ENCODE measurements around the gene ZNF133.

ZNF133 gene

GRCh38 chr20:18284805-18285533 is 3.4 kb upstream of the ZNF133 start:
- Histone ChIP-seq H3K4me1 (ENCODE audit: control insufficient read depth, insufficient read depth, low read length, poor library complexity, severe bottlenecking) (no peaks in the 10 kb centered on the region), H3K4me3 (ENCODE audit: extremely low read depth, insufficient read depth, low read length, poor library complexity, severe bottlenecking) (no peak overlapping the region), H3K9me3 (ENCODE audit: control insufficient read depth, low read length) (peaks cover 10% of the 10 kb centered on the region), H3K27ac (ENCODE audit: low read depth, low read length, severe bottlenecking) (no peak overlapping the region), H3K36me3 (ENCODE audit: control insufficient read depth, insufficient read depth, low read length) (no peaks in the 10 kb centered on the region)
- WGBS, 2 experiments (ENCODE audit: insufficient coverage in 2 of 2), result 73 to 81% methylated on average over 2 of the region's 3 CpGs

GRCh38 chr20:18287546-18287914 is 797 bp upstream of the ZNF133 start:
- no peaks in the 10 kb centered on the region for H3K4me1 ChIP-seq (ENCODE audit: control insufficient read depth, insufficient read depth, low read length, poor library complexity, severe bottlenecking)
- H3K27ac ChIP-seq (ENCODE audit: low read depth, low read length, severe bottlenecking), result peak overlapping the region; percentile 90
- H3K4me3 ChIP-seq (ENCODE audit: extremely low read depth, insufficient read depth, low read length, poor library complexity, severe bottlenecking), result peak overlapping the region; percentile 95
- H3K9me3 ChIP-seq (ENCODE audit: control insufficient read depth, low read length), result peaks cover 10% of the 10 kb centered on the region
- 34 to 39% methylated on average over 11 of the region's 11 CpGs for WGBS, 2 experiments (ENCODE audit: insufficient coverage in 2 of 2)
- peaks cover 13% of the 10 kb centered on the region for H3K36me3 ChIP-seq (ENCODE audit: control insufficient read depth, insufficient read depth, low read length)

GRCh38 chr20:18288749-18289267 is 481 bp downstream of the ZNF133 start:
- WGBS, 2 experiments (ENCODE audit: insufficient coverage in 2 of 2), result 12 to 18% methylated on average over 12 to 14 of the region's 19 CpGs
- Histone ChIP-seq H3K36me3 (ENCODE audit: control insufficient read depth, insufficient read depth, low read length) (peaks cover 22% of the 10 kb centered on the region), H3K4me3 (ENCODE audit: extremely low read depth, insufficient read depth, low read length, poor library complexity, severe bottlenecking) (peak overlapping the region; percentile 95), H3K9me3 (ENCODE audit: control insufficient read depth, low read length) (peaks cover 10% of the 10 kb centered on the region), H3K4me1 (ENCODE audit: control insufficient read depth, insufficient read depth, low read length, poor library complexity, severe bottlenecking) (no peaks in the 10 kb centered on the region), H3K27ac (ENCODE audit: low read depth, low read length, severe bottlenecking) (no peak overlapping the region)

- Histone ChIP-seq H3K4me3 (ENCODE audit: extremely low read depth, insufficient read depth, low read length, poor library complexity, severe bottlenecking) (peak overlapping the region; percentile 95), H3K9me3 (ENCODE audit: control insufficient read depth, low read length) (peaks cover 10% of the 10 kb centered on the region), H3K4me1 (ENCODE audit: control insufficient read depth, insufficient read depth, low read length, poor library complexity, severe bottlenecking) (no peaks in the 10 kb centered on the region), H3K27ac (ENCODE audit: low read depth, low read length, severe bottlenecking) (no peak overlapping the region), H3K36me3 (ENCODE audit: control insufficient read depth, insufficient read depth, low read length) (peaks cover 27% of the 10 kb centered on the region)
- WGBS, 2 experiments (ENCODE audit: insufficient coverage in 2 of 2), result 77 to 89% methylated on average over 3 to 5 of the region's 6 CpGs
These were observed 979 bp downstream of the ZNF133 start for GRCh38 chr20:18289306-18289705.

GRCh38 chr20:18299364-18299763 is 11.0 kb downstream of the ZNF133 start:
- no peak overlapping the region for H3K4me3 ChIP-seq (ENCODE audit: extremely low read depth, insufficient read depth, low read length, poor library complexity, severe bottlenecking)
- peaks cover 19% of the 10 kb centered on the region for H3K36me3 ChIP-seq (ENCODE audit: control insufficient read depth, insufficient read depth, low read length)
- no CpG with 5 or more reads among the region's 3 CpGs for WGBS, 2 experiments (ENCODE audit: insufficient coverage in 2 of 2)
- H3K27ac ChIP-seq (ENCODE audit: low read depth, low read length, severe bottlenecking), result no peak overlapping the region
- H3K9me3 ChIP-seq (ENCODE audit: control insufficient read depth, low read length), result no peaks in the 10 kb centered on the region
- H3K4me1 ChIP-seq (ENCODE audit: control insufficient read depth, insufficient read depth, low read length, poor library complexity, severe bottlenecking), result no peaks in the 10 kb centered on the region

GRCh38 chr20:18304618-18305017 is 16.3 kb downstream of the ZNF133 start:
- Histone ChIP-seq H3K4me3 (ENCODE audit: extremely low read depth, insufficient read depth, low read length, poor library complexity, severe bottlenecking) (no peak overlapping the region), H3K4me1 (ENCODE audit: control insufficient read depth, insufficient read depth, low read length, poor library complexity, severe bottlenecking) (no peaks in the 10 kb centered on the region), H3K27ac (ENCODE audit: low read depth, low read length, severe bottlenecking) (no peak overlapping the region), H3K9me3 (ENCODE audit: control insufficient read depth, low read length) (no peaks in the 10 kb centered on the region), H3K36me3 (ENCODE audit: control insufficient read depth, insufficient read depth, low read length) (peaks cover 23% of the 10 kb centered on the region)
- 100% methylated on average over 1 of the region's 1 CpG; no CpG with 5 or more reads in 1 of the 2 experiments for WGBS, 2 experiments (ENCODE audit: insufficient coverage in 2 of 2)

- peaks cover 23% of the 10 kb centered on the region for H3K36me3 ChIP-seq (ENCODE audit: control insufficient read depth, insufficient read depth, low read length)
- WGBS, 2 experiments (ENCODE audit: insufficient coverage in 2 of 2), result 86 to 93% methylated on average over 1 to 3 of the region's 3 CpGs
- H3K9me3 ChIP-seq (ENCODE audit: control insufficient read depth, low read length), result no peaks in the 10 kb centered on the region
- no peaks in the 10 kb centered on the region for H3K4me1 ChIP-seq (ENCODE audit: control insufficient read depth, insufficient read depth, low read length, poor library complexity, severe bottlenecking)
- no peak overlapping the region for H3K4me3 ChIP-seq (ENCODE audit: extremely low read depth, insufficient read depth, low read length, poor library complexity, severe bottlenecking)
- H3K27ac ChIP-seq (ENCODE audit: low read depth, low read length, severe bottlenecking), result no peak overlapping the region
These were observed 19.0 kb downstream of the ZNF133 start for GRCh38 chr20:18307301-18307700.

- Histone ChIP-seq H3K36me3 (ENCODE audit: control insufficient read depth, insufficient read depth, low read length) (peaks cover 33% of the 10 kb centered on the region), H3K4me3 (ENCODE audit: extremely low read depth, insufficient read depth, low read length, poor library complexity, severe bottlenecking) (no peak overlapping the region), H3K9me3 (ENCODE audit: control insufficient read depth, low read length) (no peaks in the 10 kb centered on the region), H3K27ac (ENCODE audit: low read depth, low read length, severe bottlenecking) (no peak overlapping the region), H3K4me1 (ENCODE audit: control insufficient read depth, insufficient read depth, low read length, poor library complexity, severe bottlenecking) (no peaks in the 10 kb centered on the region)
- no CpG with 5 or more reads among the region's 5 CpGs for WGBS, 2 experiments (ENCODE audit: insufficient coverage in 2 of 2)
These were observed 21.7 kb downstream of the ZNF133 start for GRCh38 chr20:18310051-18310450.

GRCh38 chr20:18310592-18310991 is 22.3 kb downstream of the ZNF133 start:
- Histone ChIP-seq H3K36me3 (ENCODE audit: control insufficient read depth, insufficient read depth, low read length) (peaks cover 33% of the 10 kb centered on the region), H3K4me1 (ENCODE audit: control insufficient read depth, insufficient read depth, low read length, poor library complexity, severe bottlenecking) (no peaks in the 10 kb centered on the region), H3K27ac (ENCODE audit: low read depth, low read length, severe bottlenecking) (no peak overlapping the region), H3K9me3 (ENCODE audit: control insufficient read depth, low read length) (no peaks in the 10 kb centered on the region), H3K4me3 (ENCODE audit: extremely low read depth, insufficient read depth, low read length, poor library complexity, severe bottlenecking) (no peak overlapping the region)

GRCh38 chr20:18312723-18313122 is 24.4 kb downstream of the ZNF133 start:
- Histone ChIP-seq H3K9me3 (ENCODE audit: control insufficient read depth, low read length) (no peaks in the 10 kb centered on the region), H3K36me3 (ENCODE audit: control insufficient read depth, insufficient read depth, low read length) (peaks cover 40% of the 10 kb centered on the region)
- WGBS, 2 experiments (ENCODE audit: insufficient coverage in 2 of 2), result 100% methylated on average over 3 to 4 of the region's 9 CpGs

GRCh38 chr20:18313411-18313810 is 25.1 kb downstream of the ZNF133 start:
- H3K4me3 ChIP-seq (ENCODE audit: extremely low read depth, insufficient read depth, low read length, poor library complexity, severe bottlenecking), result no peak overlapping the region
- H3K36me3 ChIP-seq (ENCODE audit: control insufficient read depth, insufficient read depth, low read length), result peaks cover 47% of the 10 kb centered on the region
- no CpG with 5 or more reads among the region's 1 CpG for WGBS, 2 experiments (ENCODE audit: insufficient coverage in 2 of 2)
- no peak overlapping the region for H3K27ac ChIP-seq (ENCODE audit: low read depth, low read length, severe bottlenecking)
- H3K9me3 ChIP-seq (ENCODE audit: control insufficient read depth, low read length), result no peaks in the 10 kb centered on the region
- no peaks in the 10 kb centered on the region for H3K4me1 ChIP-seq (ENCODE audit: control insufficient read depth, insufficient read depth, low read length, poor library complexity, severe bottlenecking)

More at GRCh38 chr20:18312723-18313122, 24.4 kb downstream of the ZNF133 start:
- no peak overlapping the region for H3K4me3 ChIP-seq (ENCODE audit: extremely low read depth, insufficient read depth, low read length, poor library complexity, severe bottlenecking)
- no peaks in the 10 kb centered on the region for H3K4me1 ChIP-seq (ENCODE audit: control insufficient read depth, insufficient read depth, low read length, poor library complexity, severe bottlenecking)
- H3K27ac ChIP-seq (ENCODE audit: low read depth, low read length, severe bottlenecking), result no peak overlapping the region

All from mesodermal cell (in vitro differentiated cells).